Psoas muscle (tissue), 8 donors: ENCODE data around the gene TMEM169. TPM values are rescaled to one million over a fixed set of nuclear protein-coding genes. Genes with fewer than 3 reads are reported as not detected.

Source experiments
- ATAC-seq, 4 donors: fragments of 200-7000 bp; cut with Tn5 transposase; one replicate each; pipeline ENCODE4 v1.9.1; 2020; ENCODE audit warnings: moderate library complexity in 3 of 4, mild to moderate bottlenecking in 2 of 4
- DNase-seq, 2 donors: peaks; one replicate each; pipeline ENCODE4 v3.0.0-alpha.2; 2020
- H3K27ac ChIP-seq: fragments of 200-600 bp; one replicate; pipeline ENCODE4 v1.8.0; 2022
- H3K27me3 ChIP-seq, 3 donors: fragments of 200-600 bp in 1 of 3; one replicate each; pipeline versions ENCODE4 v1.6.1 to v1.8.0; 2013 to 2022; ENCODE audit warnings: low read length in 2 of 3, mild to moderate bottlenecking in 2 of 3, moderate library complexity in 1 of 3; ENCODE audit not compliant: insufficient read depth in 3 of 3
- H3K36me3 ChIP-seq, 2 donors: fragments of 200-600 bp in 1 of 2; one replicate each; pipeline versions ENCODE4 v1.6.1 to v1.8.0; 2013 to 2022; ENCODE audit warnings: low read depth in 1 of 2, mild to moderate bottlenecking in 1 of 2, moderate library complexity in 1 of 2; ENCODE audit not compliant: insufficient read depth in 1 of 2
- H3K4me1 ChIP-seq: fragments of 200-600 bp; one replicate; pipeline ENCODE4 v1.8.0; 2022
- H3K4me3 ChIP-seq: fragments of 200-600 bp; one replicate; pipeline ENCODE4 v1.8.0; 2022; ENCODE audit warnings: mild to moderate bottlenecking
- H3K9me3 ChIP-seq: fragments of 200-600 bp; one replicate; pipeline ENCODE4 v1.8.0; 2022
- CTCF ChIP-seq: fragments of 200-600 bp; IDR thresholded peaks from one replicate; pipeline ENCODE4 v1.8.0; 2022; ENCODE audit warnings: antibody characterized with exemption
- WGBS, 3 donors: extraction: QIAGEN DNeasy Blood & Tissue Kit; methylation state at CpG; one replicate each; pipeline versions ENCODE4 v1.1.6 to v1.1.7; 2013; 5-methylcytosine and 5-hydroxymethylcytosine counted together
- intact Hi-C, 2 donors: fragments of 100-400 bp; cut with DNase I; formaldehyde crosslinking; loops; one replicate each; pipeline versions ENCODE4 v1.11.0 to v1.14.2; 2022
- polyA plus RNA-seq, 3 donors: library from polyadenylated mRNA; stranded (reverse); fragments of 200-250 nt; gene quantifications; one replicate each; pipeline ENCODE4 v1.2.3, GENCODE V29; 2013
- total RNA-seq, 4 donors: library from RNA; stranded (reverse); fragmentation: NEBNext Ultra II Directional in 2 of 4; extraction: Animal tissue kit (Norgen Biotek cat#: 25700) in 2 of 4; gene quantifications; one replicate each; pipeline versions ENCODE4 v1.2.1 to v1.2.4, GENCODE V29; 2021 to 2023
- donor health status: healthy with polysubstance abuse.
- donor health status: DM: no; HTN: no; CAD: no; lungs with moderate emphysema.
- donor health status: Bipolar disorder and iron deficiency.
- donor health status: healthy.
- donor health status: DM: yes; HTN: yes; CAD: no.
- donor health status: DM: no; HTN: no; CAD: no.
- donor health status: DM: no; HTN: no; CAD: no.
- donor health status: DM: yes; HTN: yes; CAD: no.

The TMEM169 gene
- total and polyA plus RNA-seq, 7 donors: 0.07 to 0.41 (median 0.08) TPM; not detected in 2

- Histone ChIP-seq H3K36me3 (peaks cover 7 to 99% of the 10 kb centered on the region in 2 donors), H3K4me1 (no peaks in the 10 kb centered on the region), H3K27ac (no peak overlapping the region), H3K4me3 (no peak overlapping the region), H3K27me3 (no peaks in the 10 kb centered on the region), H3K9me3 (no peaks in the 10 kb centered on the region)
- 92 to 94% (median 93%) methylated on average over 7 of the region's 7 CpGs for WGBS, 3 donors
- TF ChIP-seq CTCF: no peak
- intact Hi-C loops: no loop called here
- DNase-seq (no peak), ATAC-seq (no peak)
Observed at GRCh38 chr2:216151313-216152025, 69.8 kb downstream of the TMEM169 start.

Other genes starting within 250 kb of the TMEM169 start
- gene MREG, start 68.4 kb upstream of the TMEM169 start, total RNA-seq: under 1 TPM; 0.24 to 0.64 (median 0.43) TPM
- gene MREG, start 68.4 kb upstream of the TMEM169 start, polyA plus RNA-seq: 1 to 10 TPM in 1 of 3 donors, under 1 TPM in 2; 0.34 to 6.8 (median 0.37) TPM
- 1 to 10 TPM; 2.5 to 4.8 (median 3.0) TPM for gene PECR, start 110 bp upstream of the TMEM169 start, total RNA-seq
- 1 to 10 TPM; 1.9 to 2.5 (median 2.5) TPM for gene PECR, start 110 bp upstream of the TMEM169 start, polyA plus RNA-seq
- gene XRCC5, start 27.4 kb downstream of the TMEM169 start, total RNA-seq: 100 to 1,000 TPM; 137 to 173 (median 148) TPM
- 100 to 1,000 TPM in 2 of 3 donors, 10 to 100 TPM in 1; 75.3 to 147 (median 125) TPM for gene XRCC5, start 27.4 kb downstream of the TMEM169 start, polyA plus RNA-seq